ENCODE measurements around the gene NARF.

NARF gene

DNA sequence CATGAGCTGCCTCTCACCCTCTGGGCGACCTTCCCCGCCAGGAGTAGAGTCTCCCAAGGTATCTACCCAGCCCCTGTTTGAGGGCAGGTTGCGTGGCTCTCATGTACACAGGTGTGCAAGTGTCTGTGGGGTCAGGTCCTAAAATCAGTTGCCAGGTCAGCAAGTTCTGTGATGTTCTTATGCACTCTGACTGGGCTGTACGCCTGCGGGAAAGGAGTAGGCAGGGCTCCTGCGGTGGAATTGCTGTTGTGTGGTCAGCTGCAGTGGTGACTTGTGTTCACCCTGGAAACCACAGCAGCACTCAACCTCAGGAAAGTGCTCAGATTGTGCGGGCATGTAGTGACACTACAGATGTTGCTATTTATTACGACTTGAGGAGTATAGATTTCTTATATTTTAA is 19.4 kb downstream of the NARF start:
- DNase-seq (ENCODE audit: low spot score), result no peak

DNA sequence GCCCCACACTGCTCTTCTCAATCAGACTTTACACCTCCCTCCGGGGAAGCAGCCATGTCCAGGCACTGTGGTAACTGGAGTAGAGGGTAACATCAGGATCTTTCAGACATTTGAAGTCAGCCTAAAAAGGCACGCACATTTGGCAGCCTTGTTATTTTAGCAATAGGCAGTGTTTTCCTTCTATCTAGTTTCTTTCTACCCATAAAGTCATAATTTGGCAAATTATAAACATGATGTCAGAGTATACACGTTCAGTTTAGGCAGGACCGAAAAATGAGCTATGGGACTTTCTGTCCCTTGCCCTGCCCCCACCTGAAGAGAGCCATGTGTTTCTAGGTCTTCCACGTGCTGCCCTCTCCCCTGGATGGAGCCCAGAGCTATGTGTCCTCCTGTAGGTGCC is 21.1 kb downstream of the NARF start:
- DNase-seq (ENCODE audit: low spot score), result no peak

DNA sequence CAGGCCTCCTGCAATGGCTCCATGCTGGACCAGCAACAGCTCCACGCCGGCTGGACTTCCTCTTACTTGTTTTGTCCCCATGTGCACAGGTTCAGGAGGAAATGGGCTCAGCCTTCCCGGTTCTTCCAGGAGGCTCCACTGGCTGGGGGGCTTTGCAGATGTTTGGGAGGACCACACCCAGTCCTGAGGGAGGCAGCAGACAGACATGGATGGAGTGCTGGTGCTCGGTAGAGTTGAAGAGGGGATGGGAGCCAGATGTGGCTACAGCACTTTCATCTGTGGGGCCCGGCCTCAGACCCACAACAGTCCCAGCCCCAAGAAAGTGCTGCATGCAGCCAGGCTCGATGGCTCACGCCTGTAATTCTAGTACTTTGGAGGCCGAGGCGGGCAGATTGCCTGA is 21.8 kb downstream of the NARF start:
- no peak for DNase-seq (ENCODE audit: low spot score)

GRCh38 chr17:82483204-82483660 is 24.7 kb downstream of the NARF start:
- DNase-seq (ENCODE audit: low spot score), result no peak

- DNase-seq (ENCODE audit: low spot score), result no peak
Measured at GRCh38 chr17:82483836-82484235, 25.3 kb downstream of the NARF start.

- DNase-seq (ENCODE audit: low spot score), result no peak
Measured at GRCh38 chr17:82486231-82487094, 27.9 kb downstream of the NARF start.

- no peak for DNase-seq (ENCODE audit: low spot score)
Measured at GRCh38 chr17:82487910-82488309, 29.4 kb downstream of the NARF start.

DNA sequence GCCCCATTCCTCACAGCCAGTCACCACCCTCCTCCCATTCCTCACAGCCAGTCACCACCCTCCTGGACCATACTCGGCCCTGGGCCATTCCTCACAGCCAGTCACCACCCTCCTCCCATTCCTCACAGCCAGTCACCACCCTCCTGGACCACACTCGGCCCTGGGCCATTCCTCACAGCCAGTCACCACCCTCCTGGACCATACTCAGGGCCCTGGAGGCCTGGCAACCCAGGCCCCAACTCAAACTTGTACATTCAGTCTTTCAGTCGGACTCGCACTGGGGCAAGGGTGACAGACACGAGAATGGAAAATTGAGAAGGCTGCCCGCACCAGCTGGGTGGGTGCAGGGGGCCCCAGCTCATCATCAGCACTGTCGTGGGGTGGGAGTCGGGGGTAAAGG is 30.6 kb downstream of the NARF start:
- no peak for DNase-seq (ENCODE audit: low spot score)

DNA sequence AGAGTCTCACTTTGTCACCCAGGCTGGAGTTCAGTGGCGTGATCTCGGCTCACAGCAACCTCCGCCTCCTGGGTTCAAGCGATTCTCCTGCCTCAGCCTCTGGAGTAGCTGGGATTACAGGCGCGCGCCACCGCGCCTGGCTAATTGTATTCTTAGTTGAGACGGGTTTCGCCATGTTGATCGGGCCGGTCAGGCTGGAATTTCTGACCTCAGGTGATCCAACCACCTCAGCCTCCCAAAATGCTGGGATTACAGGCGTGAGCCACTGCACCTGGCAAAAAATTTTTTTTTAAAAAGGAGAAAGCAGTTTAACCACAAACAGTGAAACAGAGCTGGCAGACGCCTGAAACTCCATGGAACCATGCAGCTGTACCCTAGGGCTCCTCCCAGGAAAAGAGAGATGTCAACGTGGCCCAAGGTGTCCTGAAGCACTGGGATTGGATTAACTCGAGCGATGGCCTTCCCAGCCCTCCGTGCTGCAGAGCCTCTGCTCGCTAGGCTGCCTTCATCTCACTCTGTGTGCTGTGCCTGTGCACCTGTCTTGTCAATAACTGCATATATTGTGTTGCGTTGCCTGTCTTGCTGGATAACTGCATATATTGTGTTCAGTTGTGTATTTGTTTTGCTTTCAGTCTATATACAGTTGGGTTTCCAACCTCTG is 31.4 kb downstream of the NARF start:
- DNase-seq (ENCODE audit: low spot score), result no peak

GRCh38 chr17:82490512-82491195 is 32.1 kb downstream of the NARF start:
- DNase-seq (ENCODE audit: low spot score), result no peak

- DNase-seq (ENCODE audit: low spot score), result no peak
Measured at GRCh38 chr17:82491196-82491530, 32.6 kb downstream of the NARF start.

DNA sequence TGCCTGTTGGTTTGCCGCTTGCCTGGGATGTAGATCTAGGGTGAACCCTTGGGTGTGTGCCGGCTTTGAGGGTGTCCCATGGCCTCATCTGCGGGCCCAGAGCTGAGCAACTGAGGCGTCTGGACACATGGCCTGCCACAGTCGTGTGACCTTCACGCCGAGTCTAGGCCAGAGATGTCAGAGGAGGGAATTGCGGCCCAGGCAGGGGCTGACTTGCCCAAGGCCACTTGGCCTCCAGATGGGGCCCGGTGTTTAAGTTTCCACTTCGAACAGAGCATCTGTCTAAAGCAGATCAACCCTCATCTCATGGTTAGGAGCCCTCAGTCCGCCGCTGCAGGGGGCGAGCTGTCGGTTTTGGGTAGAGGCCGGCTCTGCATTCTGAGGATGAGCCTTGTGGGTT is 33.0 kb downstream of the NARF start:
- no peak for DNase-seq (ENCODE audit: low spot score)

DNA sequence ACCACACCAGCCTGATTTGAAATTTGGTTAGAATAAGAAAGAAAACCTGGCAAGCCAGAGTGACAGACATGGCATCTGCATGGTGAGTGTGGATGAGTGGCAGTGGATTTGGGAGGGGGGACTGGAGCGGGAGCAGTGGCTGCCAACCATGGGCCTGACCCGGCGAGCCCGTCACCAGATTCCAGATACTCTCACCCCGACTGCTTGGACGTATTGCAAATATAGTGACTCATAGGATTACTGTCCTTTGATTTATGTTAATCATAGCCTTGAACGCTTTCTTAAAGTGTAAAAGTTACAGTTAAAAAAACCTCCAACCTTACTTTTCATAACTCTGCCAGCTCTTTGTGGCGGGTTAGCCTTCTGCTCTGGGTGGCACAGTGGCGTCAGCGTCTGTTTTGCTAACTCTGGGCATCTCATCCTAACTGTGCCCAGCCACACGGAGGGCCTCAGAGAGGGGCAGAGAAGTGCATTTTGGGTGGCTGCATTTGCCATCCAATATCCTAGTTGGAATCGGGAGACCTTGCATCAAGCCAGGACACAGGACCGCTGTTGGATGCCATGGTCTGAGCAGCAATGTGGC is 34.2 kb downstream of the NARF start:
- DNase-seq (ENCODE audit: low spot score), result no peak

DNA sequence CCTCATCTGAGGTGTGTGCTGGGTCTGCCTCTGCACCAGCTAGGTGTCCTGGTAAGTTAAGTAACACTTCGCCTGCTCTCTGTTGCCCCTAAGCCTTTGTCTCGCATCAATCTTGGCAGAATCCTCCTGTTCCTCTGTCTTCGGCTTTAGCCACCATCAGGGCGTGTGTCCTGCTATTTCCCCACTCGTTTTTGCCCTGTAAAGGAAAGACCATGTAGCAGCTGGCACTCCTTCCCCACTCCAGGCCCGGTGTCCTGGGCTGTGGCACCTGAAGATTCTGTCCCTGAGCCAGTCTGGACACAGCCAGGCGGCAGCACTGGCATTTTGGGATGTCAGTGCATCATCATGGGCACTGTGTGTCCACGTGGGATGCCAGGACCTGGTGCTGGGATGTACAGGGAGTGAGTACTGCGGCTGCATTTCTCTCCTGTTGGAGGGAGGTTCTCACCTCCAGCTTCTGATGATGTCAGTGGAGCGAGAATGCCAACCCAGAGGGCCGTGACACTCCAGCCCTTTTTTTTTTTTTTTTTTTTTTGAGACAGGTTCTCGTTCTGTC is 34.8 kb downstream of the NARF start:
- no peak for DNase-seq (ENCODE audit: low spot score)

DNA sequence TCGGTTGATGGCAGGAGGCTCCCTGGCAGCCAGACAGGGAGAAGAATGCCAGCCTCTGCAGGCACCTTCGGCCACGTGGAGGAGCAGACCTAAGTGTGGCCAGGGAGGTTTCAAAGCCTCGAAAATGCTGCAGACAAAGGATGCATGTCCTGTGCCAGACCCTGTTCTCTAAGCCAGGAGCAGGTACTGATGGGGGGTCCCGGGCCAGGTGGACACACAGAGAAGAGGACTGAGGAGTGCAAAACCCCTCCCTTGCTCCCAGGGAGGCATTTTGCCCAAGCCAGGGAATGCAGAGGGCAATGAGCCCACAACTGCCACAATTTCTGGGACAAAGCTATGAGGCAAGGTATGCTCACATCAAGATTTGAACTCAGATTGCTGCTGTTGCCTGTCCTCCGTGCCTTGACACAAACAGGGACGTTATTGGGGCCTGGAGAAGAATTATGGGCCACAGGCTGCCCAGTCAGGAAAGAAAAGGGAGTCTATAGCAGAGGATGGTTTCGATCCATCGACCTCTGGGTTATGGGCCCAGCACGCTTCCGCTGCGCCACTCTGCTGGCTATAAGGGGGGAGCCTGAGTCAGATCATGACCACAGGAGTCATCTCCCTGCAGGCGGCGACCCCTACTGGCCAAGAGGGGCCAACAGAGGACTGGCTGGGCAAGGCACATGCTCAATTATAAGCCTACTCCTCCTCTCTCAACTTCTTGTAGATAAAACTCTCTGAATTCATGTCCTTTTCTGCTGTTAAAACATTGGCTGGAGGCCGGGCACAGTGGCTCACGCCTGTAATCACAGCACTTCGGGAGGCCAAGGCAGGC is 35.9 kb downstream of the NARF start:
- peak; percentile 99 for DNase-seq (ENCODE audit: low spot score)

DNA sequence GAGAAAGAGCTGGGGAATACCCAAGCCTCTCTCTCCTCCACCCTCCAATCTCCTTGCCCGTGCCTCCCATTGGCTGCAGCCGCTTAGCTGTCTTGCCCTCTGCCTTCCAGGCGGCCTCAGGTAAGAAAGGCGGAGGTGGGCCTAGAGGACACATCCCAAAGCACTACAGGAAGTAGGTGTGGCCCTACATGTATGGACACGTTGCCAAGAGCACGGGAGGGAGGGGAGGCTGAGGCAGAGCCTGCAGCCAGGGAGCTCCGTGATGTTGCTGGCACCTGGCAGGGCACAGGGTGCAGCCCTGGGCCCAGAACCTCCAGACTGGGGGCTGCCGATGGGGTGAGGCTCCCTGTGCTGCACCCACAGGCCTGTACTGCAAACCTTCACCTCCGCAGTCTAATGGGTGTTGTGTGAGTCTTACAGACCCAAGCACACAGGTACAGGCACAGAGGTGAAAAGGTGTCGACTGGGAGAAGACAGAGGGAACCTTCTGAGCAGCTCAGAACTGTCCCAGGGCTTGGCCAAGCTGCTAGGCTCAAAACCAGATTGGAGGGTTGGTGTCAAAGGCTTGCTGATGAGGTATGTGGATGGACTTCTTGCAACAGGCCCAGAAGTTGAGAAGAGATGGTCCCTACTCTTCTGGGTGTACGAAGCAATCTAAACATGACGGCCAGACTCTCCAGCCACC is 37.4 kb downstream of the NARF start:
- no peak for DNase-seq (ENCODE audit: low spot score)

DNA sequence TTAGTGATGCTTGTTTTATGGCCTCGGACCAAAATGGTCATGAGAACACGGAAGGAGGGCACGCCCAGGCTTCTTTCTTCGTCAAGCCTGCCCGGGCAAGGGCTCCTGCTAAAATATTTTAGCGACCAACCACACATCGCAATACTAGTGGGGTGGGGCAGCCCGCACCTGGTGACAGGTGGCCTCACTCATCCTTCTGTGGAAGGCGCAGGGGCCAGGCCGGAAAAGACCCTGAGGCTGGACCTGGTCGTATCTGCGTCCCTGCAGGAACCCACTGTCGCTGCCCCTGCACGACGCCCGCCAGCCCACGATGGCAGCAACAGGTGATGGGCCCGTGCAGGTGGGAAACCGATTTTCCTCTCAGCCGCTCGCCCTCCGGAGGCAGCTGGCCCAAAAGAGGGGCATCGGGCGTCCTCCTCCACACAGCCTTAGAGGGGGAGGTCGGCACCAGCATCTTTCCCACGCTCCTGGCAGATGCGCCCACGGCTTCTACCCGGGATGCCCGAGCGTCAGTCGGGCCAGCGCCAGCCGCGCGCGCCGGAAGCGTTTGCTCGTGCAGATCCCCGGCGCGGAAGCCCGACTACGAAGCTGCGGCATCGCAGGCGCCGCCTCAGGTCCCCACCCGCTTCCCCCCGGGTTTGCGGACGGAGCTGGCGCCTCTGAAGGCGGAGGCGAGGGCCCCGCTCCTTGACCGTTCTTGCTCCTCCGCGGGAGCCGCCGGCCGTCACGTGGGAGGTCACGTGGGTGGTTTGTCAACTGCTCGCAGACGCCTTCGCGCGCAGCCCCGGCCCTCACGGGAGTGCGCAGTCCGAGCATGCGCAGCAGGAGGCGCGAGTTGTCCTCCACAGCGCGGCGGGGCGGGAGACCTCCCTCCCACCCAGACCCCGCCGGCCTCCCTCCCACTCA is 38.2 kb downstream of the NARF start:
- DNase-seq (ENCODE audit: low spot score), result peak; percentile 98

DNA sequence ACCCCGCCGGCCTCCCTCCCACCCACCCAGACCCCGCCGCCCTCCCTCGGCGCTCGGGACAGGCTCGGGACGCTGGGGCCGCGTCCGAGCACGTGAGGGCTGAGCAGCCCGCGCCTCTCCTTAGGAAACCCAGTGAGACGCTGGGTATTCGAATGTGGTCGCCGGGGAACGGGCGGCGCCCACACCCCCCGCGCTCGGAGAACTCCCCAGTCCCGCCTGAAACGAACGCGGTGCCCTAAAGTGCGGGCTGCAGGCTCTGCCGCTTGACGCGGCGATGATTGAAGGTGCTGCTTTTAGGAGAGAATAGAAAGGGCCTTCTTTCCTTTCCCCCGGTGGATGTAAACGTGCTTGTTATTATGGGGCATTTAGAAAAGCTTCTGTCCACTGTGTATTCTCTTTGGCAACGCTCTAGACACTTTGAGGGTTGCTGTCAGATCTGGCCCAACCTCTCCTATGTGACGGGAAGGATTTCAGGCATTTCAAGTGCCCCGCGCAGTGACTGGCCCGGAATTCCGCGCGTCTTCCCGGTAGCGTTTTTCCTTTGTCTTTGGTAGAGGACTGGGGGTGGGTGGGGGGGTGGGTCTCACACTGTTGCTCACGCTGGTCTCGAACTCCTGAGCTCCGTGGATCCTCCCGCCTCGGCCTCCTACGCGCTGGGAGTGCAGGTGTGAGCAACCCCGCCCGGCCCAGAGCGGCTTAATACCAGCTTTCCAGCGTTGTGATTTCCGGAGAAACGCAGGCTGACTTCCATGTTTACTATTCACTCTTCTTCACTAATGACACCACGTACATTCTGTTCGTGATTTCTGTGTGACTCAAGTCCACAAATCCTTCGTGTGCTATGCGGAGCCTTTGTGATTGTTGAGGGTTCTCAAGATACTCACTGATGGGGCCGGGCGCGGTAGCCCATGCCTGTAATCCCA is 39.2 kb downstream of the NARF start:
- peak; percentile 69 for DNase-seq (ENCODE audit: low spot score)

DNA sequence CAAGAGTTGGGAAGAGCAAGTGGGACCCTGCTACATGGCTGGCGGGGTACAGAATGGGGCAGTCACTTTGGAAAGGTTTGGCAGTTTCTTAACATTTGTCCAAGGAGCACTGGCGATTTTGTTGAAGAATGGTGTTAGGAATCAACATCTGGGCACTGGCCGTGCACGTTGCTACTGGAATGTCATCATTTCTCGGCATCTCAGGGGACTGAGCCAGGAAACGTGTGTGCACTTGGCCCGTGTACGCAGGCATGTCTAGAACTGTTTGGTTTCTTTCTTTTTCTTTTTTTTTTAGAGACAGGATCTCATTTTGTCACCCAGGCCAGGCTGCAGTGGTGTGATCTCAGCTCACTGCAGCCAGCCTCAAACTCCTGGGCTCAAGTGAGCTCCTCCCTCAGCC is 43.7 kb downstream of the NARF start:
- no peak for DNase-seq (ENCODE audit: low spot score)
